HL-60 (cell line): ENCODE measurements around the gene NCMAP.

Experiments used
- DNase-seq, 2 experiments: peaks; one replicate each; pipeline ENCODE4 v3.0.0-alpha.2; 2010 to 2020; ENCODE audit warnings: low read depth in 1 of 2, low spot score in 1 of 2
- H3K27ac ChIP-seq: fragments of 250-450 bp; sonication (Bioruptor Pico); replicated peaks from 2 replicates; pipeline ENCODE4 v1.5.1; 2020; ENCODE audit warnings: mild to moderate bottlenecking, moderate library complexity
- H3K27me3 ChIP-seq: fragments of 250-450 bp; sonication (Bioruptor Pico); 2 replicates; pipeline ENCODE4 v1.5.1; 2021; ENCODE audit warnings: mild to moderate bottlenecking, moderate library complexity; ENCODE audit not compliant: insufficient read depth, poor library complexity, severe bottlenecking
- H3K4me3 ChIP-seq: replicated peaks from 2 replicates; pipeline ENCODE4 v1.5.1; 2011; ENCODE audit warnings: mild to moderate bottlenecking, control low read depth, low read length; ENCODE audit not compliant: insufficient read depth
- GABPA ChIP-seq: IDR thresholded peaks from 2 replicates; pipeline ENCODE4 v1.6.1; 2012; ENCODE audit warnings: low read depth
- POLR2AphosphoS5 ChIP-seq: IDR thresholded peaks from 2 replicates; pipeline ENCODE4 v1.6.1; 2012; ENCODE audit warnings: low read depth
- SPI1 ChIP-seq: IDR thresholded peaks from 2 replicates; pipeline ENCODE4 v1.6.1; 2012; ENCODE audit warnings: low read depth, mild to moderate bottlenecking, borderline replicate concordance
- TF ChIP-seq, protein P1 (sequence below): IDR thresholded peaks from 2 replicates; pipeline ENCODE4 v1.6.1; 2012; ENCODE audit warnings: low read depth; ENCODE audit not compliant: insufficient replicate concordance
- TF ChIP-seq, protein P2 (sequence below): IDR thresholded peaks from one replicate; pipeline ENCODE4 v1.5.1; 2011; ENCODE audit warnings: low read length, control low read depth, inconsistent platforms; ENCODE audit not compliant: insufficient read depth

NCMAP gene

DNA sequence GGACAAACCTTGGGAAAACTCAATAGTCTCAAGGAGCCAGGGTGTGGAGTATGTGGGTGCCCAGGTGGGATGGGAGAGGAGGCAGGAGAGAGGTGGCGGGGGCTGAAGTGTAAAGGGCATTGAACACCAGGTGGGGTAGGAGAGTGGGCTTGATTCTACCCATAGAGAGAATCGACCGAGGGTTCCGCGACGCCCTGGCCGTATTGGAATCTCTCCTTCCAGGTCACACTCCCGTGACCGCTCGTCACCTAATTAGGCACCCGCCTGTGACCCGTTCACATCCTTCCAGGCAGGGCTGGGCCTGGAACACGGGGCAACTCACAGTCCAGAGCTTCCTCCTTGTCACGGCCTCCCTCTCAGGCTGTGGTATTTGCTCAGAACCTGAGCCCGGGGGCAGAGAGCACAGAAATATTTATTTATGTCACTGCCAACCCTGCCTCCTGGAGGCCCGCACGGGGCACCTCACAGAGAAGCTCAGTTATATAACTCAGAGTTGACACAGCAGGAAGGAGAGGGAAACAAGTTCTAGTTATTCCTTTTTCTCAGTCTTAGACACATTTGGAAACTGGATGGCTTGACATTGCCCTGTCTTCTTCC is 12.0 kb downstream of the NCMAP start:
- no peak overlapping the region for H3K4me3 ChIP-seq
- TF ChIP-seq GABPA (no peak), SPI1 (no peak), POLR2AphosphoS5 (no peak)
- TF ChIP-seq, protein P1, sequence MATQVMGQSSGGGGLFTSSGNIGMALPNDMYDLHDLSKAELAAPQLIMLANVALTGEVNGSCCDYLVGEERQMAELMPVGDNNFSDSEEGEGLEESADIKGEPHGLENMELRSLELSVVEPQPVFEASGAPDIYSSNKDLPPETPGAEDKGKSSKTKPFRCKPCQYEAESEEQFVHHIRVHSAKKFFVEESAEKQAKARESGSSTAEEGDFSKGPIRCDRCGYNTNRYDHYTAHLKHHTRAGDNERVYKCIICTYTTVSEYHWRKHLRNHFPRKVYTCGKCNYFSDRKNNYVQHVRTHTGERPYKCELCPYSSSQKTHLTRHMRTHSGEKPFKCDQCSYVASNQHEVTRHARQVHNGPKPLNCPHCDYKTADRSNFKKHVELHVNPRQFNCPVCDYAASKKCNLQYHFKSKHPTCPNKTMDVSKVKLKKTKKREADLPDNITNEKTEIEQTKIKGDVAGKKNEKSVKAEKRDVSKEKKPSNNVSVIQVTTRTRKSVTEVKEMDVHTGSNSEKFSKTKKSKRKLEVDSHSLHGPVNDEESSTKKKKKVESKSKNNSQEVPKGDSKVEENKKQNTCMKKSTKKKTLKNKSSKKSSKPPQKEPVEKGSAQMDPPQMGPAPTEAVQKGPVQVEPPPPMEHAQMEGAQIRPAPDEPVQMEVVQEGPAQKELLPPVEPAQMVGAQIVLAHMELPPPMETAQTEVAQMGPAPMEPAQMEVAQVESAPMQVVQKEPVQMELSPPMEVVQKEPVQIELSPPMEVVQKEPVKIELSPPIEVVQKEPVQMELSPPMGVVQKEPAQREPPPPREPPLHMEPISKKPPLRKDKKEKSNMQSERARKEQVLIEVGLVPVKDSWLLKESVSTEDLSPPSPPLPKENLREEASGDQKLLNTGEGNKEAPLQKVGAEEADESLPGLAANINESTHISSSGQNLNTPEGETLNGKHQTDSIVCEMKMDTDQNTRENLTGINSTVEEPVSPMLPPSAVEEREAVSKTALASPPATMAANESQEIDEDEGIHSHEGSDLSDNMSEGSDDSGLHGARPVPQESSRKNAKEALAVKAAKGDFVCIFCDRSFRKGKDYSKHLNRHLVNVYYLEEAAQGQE = no peak
- TF ChIP-seq, protein P2, sequence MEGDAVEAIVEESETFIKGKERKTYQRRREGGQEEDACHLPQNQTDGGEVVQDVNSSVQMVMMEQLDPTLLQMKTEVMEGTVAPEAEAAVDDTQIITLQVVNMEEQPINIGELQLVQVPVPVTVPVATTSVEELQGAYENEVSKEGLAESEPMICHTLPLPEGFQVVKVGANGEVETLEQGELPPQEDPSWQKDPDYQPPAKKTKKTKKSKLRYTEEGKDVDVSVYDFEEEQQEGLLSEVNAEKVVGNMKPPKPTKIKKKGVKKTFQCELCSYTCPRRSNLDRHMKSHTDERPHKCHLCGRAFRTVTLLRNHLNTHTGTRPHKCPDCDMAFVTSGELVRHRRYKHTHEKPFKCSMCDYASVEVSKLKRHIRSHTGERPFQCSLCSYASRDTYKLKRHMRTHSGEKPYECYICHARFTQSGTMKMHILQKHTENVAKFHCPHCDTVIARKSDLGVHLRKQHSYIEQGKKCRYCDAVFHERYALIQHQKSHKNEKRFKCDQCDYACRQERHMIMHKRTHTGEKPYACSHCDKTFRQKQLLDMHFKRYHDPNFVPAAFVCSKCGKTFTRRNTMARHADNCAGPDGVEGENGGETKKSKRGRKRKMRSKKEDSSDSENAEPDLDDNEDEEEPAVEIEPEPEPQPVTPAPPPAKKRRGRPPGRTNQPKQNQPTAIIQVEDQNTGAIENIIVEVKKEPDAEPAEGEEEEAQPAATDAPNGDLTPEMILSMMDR = no peak
- H3K27me3 ChIP-seq = peaks cover 6% of the 10 kb centered on the region
- H3K27ac ChIP-seq = no peak overlapping the region
- DNase-seq = no peak

DNA sequence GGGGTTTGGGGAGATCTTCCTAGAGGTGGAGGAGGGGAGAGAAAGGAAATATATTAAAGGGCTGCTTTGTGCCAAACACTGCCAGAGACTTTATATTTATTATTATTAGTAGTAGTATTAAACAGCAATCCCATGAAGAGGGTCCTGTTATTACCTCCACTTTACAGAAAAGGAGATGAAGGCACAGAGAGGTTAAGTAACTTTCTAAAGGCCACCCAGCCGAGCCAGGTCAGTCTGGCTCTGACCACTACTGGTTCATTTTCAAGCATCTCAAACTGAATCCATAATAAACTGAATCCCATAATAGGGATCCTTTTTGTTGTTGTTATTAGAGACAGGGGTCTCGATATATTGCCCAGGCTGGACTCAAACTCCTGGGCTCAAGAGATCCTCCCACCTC is 12.6 kb downstream of the NCMAP start:
- Histone ChIP-seq H3K27me3 (peaks cover 6% of the 10 kb centered on the region), H3K27ac (no peak overlapping the region)
- DNase-seq = no peak

DNA sequence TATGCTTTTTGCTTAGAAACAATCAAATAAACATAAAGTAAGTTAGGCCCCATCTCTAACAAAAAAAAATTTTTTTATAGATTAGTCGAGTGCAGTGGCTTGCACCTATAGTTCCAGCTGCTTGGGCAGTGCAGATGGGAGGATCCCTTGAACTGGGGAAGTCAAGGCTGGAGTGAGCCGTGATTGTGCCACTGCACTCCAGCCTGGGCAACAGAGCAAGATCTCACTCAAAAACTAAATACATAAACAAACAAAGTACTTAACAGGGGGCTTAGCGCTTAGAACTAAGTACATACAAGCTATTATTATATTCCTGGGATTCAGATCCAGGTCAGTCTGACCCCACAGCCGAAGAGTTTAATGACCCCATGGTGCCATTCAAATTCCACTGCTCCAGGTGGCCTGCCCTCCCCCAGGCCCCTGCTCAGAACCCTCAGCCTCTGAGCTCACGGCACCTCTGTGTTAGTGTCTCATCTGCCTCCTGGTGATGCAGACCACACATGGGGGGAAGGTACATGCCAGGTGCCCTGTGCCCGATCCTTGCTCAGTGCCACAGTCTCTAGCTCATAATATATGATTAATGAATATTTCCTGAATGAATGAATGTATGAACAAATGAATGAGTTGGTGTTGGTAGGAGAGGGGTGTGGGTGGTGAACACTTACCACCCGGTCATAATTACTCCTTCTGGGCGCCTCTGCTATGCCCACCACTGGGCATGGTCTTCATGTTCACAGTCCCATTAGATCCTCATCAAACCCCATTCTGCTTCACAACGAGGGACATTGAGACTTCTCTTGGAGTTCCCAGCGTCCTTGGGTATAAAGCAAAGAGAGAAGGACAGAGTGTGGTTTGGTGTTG is 14.6 kb downstream of the NCMAP start:
- H3K27ac ChIP-seq = no peak overlapping the region
- no peak overlapping the region for H3K4me3 ChIP-seq
- no peaks in the 10 kb centered on the region for H3K27me3 ChIP-seq
- TF ChIP-seq SPI1 = no peak
- TF ChIP-seq, protein P1 = no peak
- TF ChIP-seq, protein P2 = no peak
- no peak for DNase-seq

More for the DNA sequence above, 12.6 kb downstream of the NCMAP start:
- H3K4me3 ChIP-seq = no peak overlapping the region
- TF ChIP-seq, protein P2 = no peak
- TF ChIP-seq SPI1 (no peak), POLR2AphosphoS5 (no peak), GABPA (no peak)
- TF ChIP-seq, protein P1 = no peak
